Hepatocyte (in vitro differentiated cells): ENCODE results near the gene AFAP1. TPM values are rescaled to one million over a fixed set of nuclear protein-coding genes. Genes with fewer than 3 reads are reported as not detected.

ENCODE experiments used
- DNase-seq: peaks from one replicate; pipeline ENCODE4 v3.0.0-alpha.2; 2016; ENCODE audit warnings: low spot score
- H2AFZ ChIP-seq: fragments of 200-600 bp; sonication (generic); 2 replicates; pipeline ENCODE4 v1.6.0; 2016; ENCODE audit warnings: antibody characterized with exemption, mild to moderate bottlenecking
- H3K27ac ChIP-seq: fragments of 200-600 bp; sonication (generic); 2 replicates; pipeline ENCODE4 v1.5.1; 2016; ENCODE audit warnings: mild to moderate bottlenecking
- H3K27me3 ChIP-seq: fragments of 200-600 bp; sonication (generic); 2 replicates; pipeline ENCODE4 v1.6.1; 2016
- H3K36me3 ChIP-seq: fragments of 200-600 bp; sonication (generic); replicated peaks from 2 replicates; pipeline ENCODE4 v1.5.1; 2016; ENCODE audit warnings: low read depth; ENCODE audit not compliant: insufficient read depth
- H3K4me1 ChIP-seq: fragments of 200-600 bp; sonication (generic); 2 replicates; pipeline ENCODE4 v1.5.1; 2016; ENCODE audit warnings: mild to moderate bottlenecking, moderate library complexity; ENCODE audit not compliant: insufficient read depth
- H3K4me2 ChIP-seq: fragments of 200-600 bp; sonication (generic); 2 replicates; pipeline ENCODE4 v1.6.0; 2016
- H3K4me3 ChIP-seq: fragments of 200-600 bp; sonication (generic); 2 replicates; pipeline ENCODE4 v1.5.1; 2016; ENCODE audit warnings: mild to moderate bottlenecking
- H3K79me2 ChIP-seq: fragments of 200-600 bp; sonication (generic); 2 replicates; pipeline ENCODE4 v1.6.0; 2017; ENCODE audit warnings: mild to moderate bottlenecking
- H3K9me2 ChIP-seq: fragments of 200-600 bp; sonication (generic); replicated peaks from 2 replicates; pipeline ENCODE4 v1.6.0; 2017; ENCODE audit warnings: mild to moderate bottlenecking; ENCODE audit not compliant: insufficient read depth
- H3K9me3 ChIP-seq: fragments of 200-600 bp; sonication (generic); 2 replicates; pipeline ENCODE4 v1.5.1; 2016; ENCODE audit warnings: low read depth, mild to moderate bottlenecking
- H4K20me1 ChIP-seq: fragments of 200-600 bp; sonication (generic); 2 replicates; pipeline ENCODE4 v1.6.0; 2016; ENCODE audit warnings: mild to moderate bottlenecking; ENCODE audit not compliant: insufficient read depth, poor library complexity, severe bottlenecking
- CTCF ChIP-seq: fragments of 200-600 bp; sonication (generic); IDR thresholded peaks from 2 replicates; pipeline ENCODE4 v1.5.1; 2016; ENCODE audit warnings: antibody characterized with exemption, mild to moderate bottlenecking; ENCODE audit not compliant: poor library complexity
- EZH2 ChIP-seq: fragments of 200-600 bp; sonication (generic); IDR thresholded peaks from 2 replicates; pipeline ENCODE4 v1.6.1; 2016; ENCODE audit warnings: antibody characterized with exemption, mild to moderate bottlenecking, borderline replicate concordance
- EZH2phosphoT487 ChIP-seq: fragments of 200-600 bp; sonication (generic); IDR thresholded peaks from one replicate; pipeline ENCODE4 v1.6.1; 2018; ENCODE audit warnings: antibody characterized with exemption, mild to moderate bottlenecking, low read depth, moderate library complexity; ENCODE audit not compliant: unreplicated experiment, severe bottlenecking
- WGBS: methylation state at CpG from one replicate; pipeline ENCODE4 v1.1.6; 2016; ENCODE audit warnings: low lambda C conversion rate; ENCODE audit errors: missing lambda C conversion rate; 5-methylcytosine and 5-hydroxymethylcytosine counted together
- polyA plus RNA-seq: library from polyadenylated mRNA; unstranded; fragments of >200 nt; fragmentation: Nextera tagmentation; extraction: Ambion mirVana; gene quantifications from 2 replicates; pipeline ENCODE4 v1.2.1, GENCODE V29; 2016
- total RNA-seq: library from RNA; depleted of rRNA; stranded (reverse); fragments of >200 nt; gene quantifications from 2 replicates; pipeline ENCODE4 v1.2.3, GENCODE V29; 2014

AFAP1 gene
- total and polyA plus RNA-seq, 2 experiments from 2014 or later, result 9.3 to 16.2 TPM

- no peak for TF ChIP-seq EZH2phosphoT487
- Histone ChIP-seq H2AFZ (no peak overlapping the region), H3K4me2 (no peak overlapping the region), H3K9me3 (no peaks in the 10 kb centered on the region), H3K27ac (peak overlapping the region; percentile 20), H3K9me2 (no peaks in the 10 kb centered on the region), H3K4me1 (peaks cover 24% of the 10 kb centered on the region), H4K20me1 (peaks cover 14% of the 10 kb centered on the region), H3K4me3 (no peak overlapping the region), H3K79me2 (peaks cover 88% of the 10 kb centered on the region), H3K27me3 (no peaks in the 10 kb centered on the region), H3K36me3 (no peaks in the 10 kb centered on the region)
- DNase-seq, result no peak
- 67% methylated on average over 14 of the region's 14 CpGs for WGBS
Observed at GRCh38 chr4:7903791-7904516, 35.7 kb downstream of the AFAP1 start.

GRCh38 chr4:7902826-7903225, 36.8 kb downstream of the AFAP1 start:
- no peak overlapping the region for H3K27ac ChIP-seq
- TF ChIP-seq EZH2phosphoT487, result no peak
- TF ChIP-seq EZH2, result no peak
- TF ChIP-seq CTCF, result no peak
- no peak overlapping the region for H2AFZ ChIP-seq
- WGBS, result 96% methylated on average over 2 of the region's 2 CpGs
- H3K27me3 ChIP-seq, result no peaks in the 10 kb centered on the region
- DNase-seq, result no peak
- H3K4me1 ChIP-seq, result peaks cover 24% of the 10 kb centered on the region
- H3K36me3 ChIP-seq, result no peaks in the 10 kb centered on the region
- H3K4me2 ChIP-seq, result no peak overlapping the region
- H3K9me3 ChIP-seq, result no peaks in the 10 kb centered on the region
- H3K9me2 ChIP-seq, result no peaks in the 10 kb centered on the region
- H3K4me3 ChIP-seq, result no peak overlapping the region
- peaks cover 15% of the 10 kb centered on the region for H4K20me1 ChIP-seq
- H3K79me2 ChIP-seq, result peaks cover 90% of the 10 kb centered on the region

DNA sequence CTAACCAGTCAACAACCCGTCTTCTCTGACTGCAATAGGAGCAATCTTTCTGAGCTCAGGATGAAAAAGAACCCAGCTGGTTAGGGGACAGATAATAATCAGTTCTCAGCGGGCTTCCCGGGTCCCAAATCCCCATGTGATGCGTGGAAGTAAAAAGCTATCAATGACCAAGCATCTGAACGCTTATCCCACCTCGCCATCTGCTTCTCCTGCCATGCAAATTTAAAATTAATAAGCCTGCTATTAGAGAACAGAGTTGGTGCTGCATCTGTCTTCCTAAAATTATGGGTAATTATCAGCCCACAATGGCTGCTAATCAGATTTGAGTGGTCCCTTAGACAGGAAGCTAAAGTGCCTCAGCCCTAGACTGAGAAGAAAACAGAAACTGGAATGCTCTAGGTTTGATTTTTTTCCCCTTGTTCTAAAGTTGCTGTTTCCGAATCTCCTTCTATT, 37.5 kb downstream of the AFAP1 start:
- Histone ChIP-seq H3K79me2 (peaks cover 90% of the 10 kb centered on the region), H3K4me1 (peaks cover 19% of the 10 kb centered on the region), H2AFZ (no peak overlapping the region), H3K36me3 (no peaks in the 10 kb centered on the region), H3K4me2 (no peak overlapping the region), H3K9me3 (no peaks in the 10 kb centered on the region), H3K27me3 (no peaks in the 10 kb centered on the region), H3K4me3 (no peak overlapping the region), H3K9me2 (no peaks in the 10 kb centered on the region), H4K20me1 (peaks cover 10% of the 10 kb centered on the region), H3K27ac (no peak overlapping the region)
- DNase-seq, result no peak
- no peak for TF ChIP-seq CTCF
- TF ChIP-seq EZH2phosphoT487, result no peak
- no peak for TF ChIP-seq EZH2
- 62% methylated on average over 7 of the region's 7 CpGs for WGBS

DNA sequence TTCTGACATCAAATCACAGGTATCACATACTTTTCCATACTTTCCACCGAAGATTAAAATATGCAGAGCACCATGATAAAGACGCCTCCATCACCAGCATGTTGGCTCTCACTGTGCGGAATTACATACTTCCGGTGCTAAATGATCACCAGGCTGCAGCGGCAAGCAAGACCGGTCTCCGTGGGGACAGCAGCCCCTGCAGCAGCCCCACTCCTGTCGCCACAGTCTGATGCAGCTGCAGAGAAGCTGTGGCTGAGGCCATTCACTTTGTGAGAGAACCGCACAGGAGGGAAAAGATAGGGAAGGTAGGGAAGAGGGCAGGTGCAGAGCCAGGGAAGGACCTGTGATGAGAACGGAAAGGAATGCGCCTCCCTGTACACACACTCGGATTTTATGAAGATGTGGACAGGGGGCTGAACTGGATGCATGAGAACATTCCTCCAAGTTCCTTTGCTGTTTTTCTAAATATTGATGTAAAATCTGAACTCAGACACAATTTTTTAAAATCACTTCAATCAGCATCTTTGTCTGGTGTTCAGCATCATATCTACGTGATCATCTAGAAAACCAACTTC, 38.3 kb downstream of the AFAP1 start:
- Histone ChIP-seq H3K4me3 (no peak overlapping the region), H2AFZ (no peak overlapping the region), H4K20me1 (peaks cover 10% of the 10 kb centered on the region), H3K9me3 (no peaks in the 10 kb centered on the region), H3K27ac (no peak overlapping the region), H3K79me2 (peaks cover 88% of the 10 kb centered on the region), H3K36me3 (no peaks in the 10 kb centered on the region), H3K27me3 (no peaks in the 10 kb centered on the region), H3K4me2 (no peak overlapping the region), H3K9me2 (no peaks in the 10 kb centered on the region), H3K4me1 (peaks cover 15% of the 10 kb centered on the region)
- DNase-seq, result no peak
- TF ChIP-seq CTCF, result no peak
- no peak for TF ChIP-seq EZH2phosphoT487
- TF ChIP-seq EZH2, result no peak
- WGBS, result 80% methylated on average over 13 of the region's 13 CpGs
